BJ (cell line): Measurements from ENCODE around the gene TNFRSF13B. TPM values are rescaled to one million over a fixed set of nuclear protein-coding genes. Genes with fewer than 3 reads are reported as not detected.
"Not testable (repeated sequence)": the region's sequence is repeated elsewhere in the genome, so short reads cannot be mapped to it uniquely, and the experiment has no call there.

Source experiments
- CTCF ChIA-PET: fragments of 350-600 bp; formaldehyde crosslinking; extraction: SDS; loops from one replicate; lab custom pipeline; 2021; ENCODE audit warnings: antibody characterized with exemption, inconsistent platforms; lab: Yijun Ruan, JAX
- POLR2A ChIA-PET: fragments of 300-600 bp; sonication (Branson Sonifier 250); formaldehyde crosslinking; extraction: SDS; loops from one replicate; lab custom pipeline; 2021; ENCODE audit warnings: antibody characterized with exemption; lab: Charles Lee
- DNase-seq: peaks from one replicate; pipeline ENCODE4 v3.0.0-alpha.2; 2011; ENCODE audit warnings: low read depth
- H3K27me3 ChIP-seq: 2 replicates; pipeline ENCODE4 v1.6.0; 2011; ENCODE audit warnings: low read length; ENCODE audit not compliant: control insufficient read depth, insufficient read depth
- H3K36me3 ChIP-seq: 2 replicates; pipeline ENCODE4 v1.5.1; 2011; ENCODE audit warnings: low read length; ENCODE audit not compliant: control insufficient read depth, insufficient read depth
- H3K4me3 ChIP-seq: 2 replicates; pipeline ENCODE4 v1.5.1; 2011; ENCODE audit warnings: low read depth, mild to moderate bottlenecking, control low read depth, low read length
- polyA plus RNA-seq: library from polyadenylated mRNA; depleted of rRNA; stranded (reverse); fragments of >200 nt; gene quantifications from 2 replicates; pipeline ENCODE4 v1.2.3, GENCODE V29; 2011
- TF ChIP-seq, protein P1 (sequence below): IDR thresholded peaks from 2 replicates; pipeline ENCODE4 v1.5.1; 2011; ENCODE audit warnings: low read depth, mild to moderate bottlenecking, control low read depth, inconsistent platforms, low read length, moderate library complexity; ENCODE audit not compliant: insufficient read depth

The TNFRSF13B gene
- polyA plus RNA-seq, 1 experiment = not detected

DNA sequence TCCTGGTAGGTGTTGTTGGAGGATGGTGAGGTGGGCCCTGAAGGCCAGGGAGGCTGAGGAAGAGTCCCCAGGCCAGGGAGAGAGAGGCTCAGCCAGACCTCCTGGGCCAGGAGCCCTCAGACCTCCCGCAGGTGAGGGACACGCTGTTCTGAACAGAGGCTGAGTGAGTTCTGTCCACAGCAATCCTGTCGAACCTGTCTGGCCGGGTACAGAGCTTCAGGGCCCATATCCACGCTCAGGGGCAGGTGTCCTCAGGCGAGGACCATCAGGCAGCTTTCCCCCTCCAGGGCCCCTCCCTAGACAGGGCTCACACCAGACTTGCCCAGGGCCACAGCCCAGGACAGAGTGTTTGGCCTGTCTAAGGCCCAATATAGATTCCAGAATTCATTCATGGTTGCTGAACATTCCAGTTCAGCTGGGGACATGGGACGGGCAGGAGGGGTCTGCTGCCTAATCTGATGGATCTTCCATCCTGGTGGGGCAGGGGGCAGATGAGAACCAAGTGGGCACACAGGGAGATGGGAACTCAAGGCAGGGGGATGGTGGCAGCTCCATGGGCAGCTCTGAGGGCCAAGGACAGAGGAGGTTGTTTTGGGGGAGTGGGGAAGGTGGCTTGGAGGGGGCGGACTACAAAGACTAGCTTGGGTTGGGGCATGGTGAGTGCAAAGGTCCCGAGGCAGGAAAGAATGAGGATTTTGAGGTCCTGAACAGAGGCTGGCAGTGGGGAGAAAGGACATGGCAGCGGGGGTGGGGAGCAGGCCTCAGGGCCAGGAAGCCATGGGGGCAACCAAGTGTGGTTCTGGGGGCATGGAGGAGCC, 46.9 kb upstream of the TNFRSF13B start:
- TF ChIP-seq, protein P1, sequence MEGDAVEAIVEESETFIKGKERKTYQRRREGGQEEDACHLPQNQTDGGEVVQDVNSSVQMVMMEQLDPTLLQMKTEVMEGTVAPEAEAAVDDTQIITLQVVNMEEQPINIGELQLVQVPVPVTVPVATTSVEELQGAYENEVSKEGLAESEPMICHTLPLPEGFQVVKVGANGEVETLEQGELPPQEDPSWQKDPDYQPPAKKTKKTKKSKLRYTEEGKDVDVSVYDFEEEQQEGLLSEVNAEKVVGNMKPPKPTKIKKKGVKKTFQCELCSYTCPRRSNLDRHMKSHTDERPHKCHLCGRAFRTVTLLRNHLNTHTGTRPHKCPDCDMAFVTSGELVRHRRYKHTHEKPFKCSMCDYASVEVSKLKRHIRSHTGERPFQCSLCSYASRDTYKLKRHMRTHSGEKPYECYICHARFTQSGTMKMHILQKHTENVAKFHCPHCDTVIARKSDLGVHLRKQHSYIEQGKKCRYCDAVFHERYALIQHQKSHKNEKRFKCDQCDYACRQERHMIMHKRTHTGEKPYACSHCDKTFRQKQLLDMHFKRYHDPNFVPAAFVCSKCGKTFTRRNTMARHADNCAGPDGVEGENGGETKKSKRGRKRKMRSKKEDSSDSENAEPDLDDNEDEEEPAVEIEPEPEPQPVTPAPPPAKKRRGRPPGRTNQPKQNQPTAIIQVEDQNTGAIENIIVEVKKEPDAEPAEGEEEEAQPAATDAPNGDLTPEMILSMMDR = no peak
- POLR2A ChIA-PET = no interaction called here
- Histone ChIP-seq H3K36me3 (no peaks in the 10 kb centered on the region), H3K27me3 (no peaks in the 10 kb centered on the region), H3K4me3 (no peak overlapping the region)
- CTCF ChIA-PET = interaction anchor here (0.6 to 0.7 kb wide), 2 partner anchors 8 to 262 kb away, joined by 3 read pairs; no protein-coding TSS in a partner anchor
- no peak for DNase-seq

GRCh38 chr17:17018021-17018441, 46.1 kb upstream of the TNFRSF13B start:
- no peak overlapping the region for H3K4me3 ChIP-seq
- ChIA-PET CTCF (no interaction called here), POLR2A (no interaction called here)
- no peaks in the 10 kb centered on the region for H3K36me3 ChIP-seq
- TF ChIP-seq, protein P1 = no peak
- no peaks in the 10 kb centered on the region for H3K27me3 ChIP-seq
- no peak for DNase-seq

GRCh38 chr17:17017343-17018014, 45.6 kb upstream of the TNFRSF13B start:
- Histone ChIP-seq H3K36me3 (no peaks in the 10 kb centered on the region), H3K27me3 (no peaks in the 10 kb centered on the region), H3K4me3 (no peak overlapping the region)
- DNase-seq = no peak
- ChIA-PET CTCF (no interaction called here), POLR2A (no interaction called here)
- TF ChIP-seq, protein P1 = no peak

GRCh38 chr17:17016199-17017197, 44.6 kb upstream of the TNFRSF13B start:
- H3K36me3 ChIP-seq, H3K27me3 ChIP-seq, CTCF ChIA-PET, POLR2A ChIA-PET, H3K4me3 ChIP-seq, DNase-seq: not testable (repeated sequence)

GRCh38 chr17:17015230-17015629, 43.3 kb upstream of the TNFRSF13B start:
- CTCF ChIA-PET = no interaction called here
- Histone ChIP-seq H3K27me3 (no peaks in the 10 kb centered on the region), H3K36me3 (no peaks in the 10 kb centered on the region), H3K4me3 (no peak overlapping the region)
- DNase-seq = no peak
- TF ChIP-seq, protein P1 = no peak
- POLR2A ChIA-PET = no interaction called here

DNA sequence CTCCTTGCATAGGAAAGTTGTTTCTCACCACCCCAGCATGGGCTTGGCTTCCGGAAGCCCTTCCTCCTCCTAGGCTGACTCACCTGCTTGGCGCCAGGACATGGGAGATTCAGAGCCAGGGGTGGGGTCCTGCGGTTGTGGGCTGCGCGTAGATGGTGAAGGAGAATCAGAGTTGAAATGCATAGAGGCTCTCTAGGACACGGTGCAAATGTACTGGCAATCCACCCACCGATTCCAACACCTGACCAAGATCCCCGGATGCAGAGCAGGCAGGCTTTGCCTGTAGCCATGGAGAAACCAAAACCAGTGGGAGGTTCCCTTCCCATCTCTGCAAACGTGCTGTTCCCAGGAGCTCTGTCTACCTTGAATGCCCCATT, 42.8 kb upstream of the TNFRSF13B start:
- POLR2A ChIA-PET, H3K27me3 ChIP-seq, DNase-seq, H3K36me3 ChIP-seq, H3K4me3 ChIP-seq, CTCF ChIA-PET: not testable (repeated sequence)

DNA sequence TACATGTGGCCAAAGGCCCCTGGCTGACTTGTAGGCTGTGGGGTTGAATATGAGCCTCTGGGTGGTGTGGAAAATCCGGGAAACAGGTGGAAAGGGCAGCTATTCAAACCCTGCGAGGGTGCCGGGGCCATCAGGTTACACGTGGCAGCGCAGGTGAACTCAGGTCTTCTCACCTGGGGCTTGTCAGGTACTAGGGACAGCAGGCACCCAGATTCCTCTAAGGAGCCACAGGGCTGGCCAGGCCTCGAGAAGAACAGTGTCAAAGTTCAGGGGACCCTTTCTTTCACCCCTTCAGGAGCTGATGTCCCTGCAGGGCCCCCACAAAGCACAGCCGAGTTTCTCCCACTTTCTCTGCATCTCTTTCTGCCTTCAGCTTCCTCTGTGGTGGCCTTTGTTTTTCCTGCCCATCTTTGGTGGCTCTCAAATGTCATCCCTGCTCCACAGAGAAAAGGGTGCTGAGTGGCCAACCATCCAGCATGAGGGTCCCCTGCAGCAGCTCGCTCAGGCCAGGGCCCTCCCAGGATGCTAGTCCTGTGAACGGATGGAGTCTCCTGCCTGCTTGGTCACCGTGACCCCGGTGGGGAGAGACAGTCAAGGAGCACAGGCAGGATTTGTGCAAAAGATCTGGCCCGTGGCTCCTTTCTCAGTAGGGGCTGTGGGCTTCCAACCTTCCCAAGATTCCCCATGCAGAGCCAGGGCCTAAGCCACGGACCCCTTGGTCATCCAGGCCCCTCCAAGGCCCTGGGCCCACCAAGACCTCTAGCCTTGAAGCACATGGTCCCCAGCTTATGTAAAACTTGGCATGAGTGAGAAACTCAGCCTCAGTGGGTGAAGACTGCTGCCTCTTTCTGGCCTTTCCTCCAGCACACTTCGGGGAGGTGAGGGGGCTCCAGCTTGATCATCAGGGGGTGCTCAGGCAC, 42.2 kb upstream of the TNFRSF13B start:
- H3K27me3 ChIP-seq, H3K4me3 ChIP-seq, CTCF ChIA-PET, POLR2A ChIA-PET, H3K36me3 ChIP-seq, DNase-seq: not testable (repeated sequence)
